IMR-90 (cell line): ENCODE measurements around the gene SLC35E4. TPM values are rescaled to one million over a fixed set of nuclear protein-coding genes. Genes with fewer than 3 reads are reported as not detected.
A peak's percentile ranks its signal among the peaks of the same experiment; 100 is the strongest.
"Not testable (repeated sequence)": the region's sequence is repeated elsewhere in the genome, so short reads cannot be mapped to it uniquely, and the experiment has no call there.

Experiments used
- ATAC-seq: fragments of 200-7000 bp; cut with Tn5 transposase; 2 replicates; pipeline ENCODE4 v1.9.1; 2020; ENCODE audit warnings: low read depth, mild to moderate bottlenecking, moderate library complexity
- BruUV-seq: library from RNA; stranded (reverse); fragments of 400-500 nt; replicated peaks from 2 replicates; lab custom pipeline; 2021; lab: Mats Ljungman, UMichigan
- CTCF ChIA-PET: fragments of 300-600 bp; formaldehyde crosslinking; extraction: SDS; loops from one replicate; lab custom pipeline; 2021; ENCODE audit warnings: antibody characterized with exemption; lab: Yijun Ruan, JAX
- POLR2A ChIA-PET: fragments of 300-600 bp; sonication (Branson Sonifier 250); formaldehyde crosslinking; loops from one replicate; lab custom pipeline; 2022; ENCODE audit warnings: antibody characterized with exemption; ENCODE audit not compliant: unreplicated experiment; lab: Charles Lee
- DNase-seq: peaks from one replicate; pipeline ENCODE4 v3.0.0; 2013
- H2AFZ ChIP-seq: replicated peaks from 2 replicates; pipeline ENCODE3; 2013; ENCODE audit warnings: low read length, mild to moderate bottlenecking; ENCODE audit not compliant: poor library complexity
- H2AK5ac ChIP-seq: 2 replicates; pipeline ENCODE4 v1.6.1; 2013; ENCODE audit warnings: low read depth, low read length, inconsistent platforms
- H2AK9ac ChIP-seq: replicated peaks from 2 replicates; pipeline ENCODE3; 2013; ENCODE audit warnings: mild to moderate bottlenecking, low read depth, low read length, moderate library complexity; ENCODE audit not compliant: poor library complexity
- H2BK120ac ChIP-seq: 2 replicates; pipeline ENCODE4 v1.6.1; 2013; ENCODE audit warnings: low read depth, low read length, inconsistent platforms
- H2BK15ac ChIP-seq: 3 replicates; pipeline ENCODE4 v1.6.1; 2013; ENCODE audit warnings: low read depth, low read length, inconsistent platforms
- H2BK20ac ChIP-seq: 2 replicates; pipeline ENCODE4 v1.6.1; 2013; ENCODE audit warnings: low read depth, mild to moderate bottlenecking, inconsistent platforms, low read length, moderate library complexity
- H2BK5ac ChIP-seq: 2 replicates; pipeline ENCODE4 v1.6.1; 2013; ENCODE audit warnings: mild to moderate bottlenecking, low read depth, low read length, inconsistent platforms; ENCODE audit not compliant: poor library complexity, severe bottlenecking
- H3K14ac ChIP-seq: replicated peaks from 2 replicates; pipeline ENCODE4 v1.6.1; 2013; ENCODE audit warnings: low read depth, low read length, inconsistent platforms
- H3K18ac ChIP-seq: 2 replicates; pipeline ENCODE4 v1.6.1; 2013; ENCODE audit warnings: low read depth, low read length, control low read depth
- H3K23ac ChIP-seq: 2 replicates; pipeline ENCODE4 v1.6.1; 2013; ENCODE audit warnings: low read depth, low read length, inconsistent platforms
- H3K27ac ChIP-seq: 2 replicates; pipeline ENCODE4 v1.5.1; 2013; ENCODE audit warnings: mild to moderate bottlenecking, control low read depth, low read length; ENCODE audit not compliant: insufficient read depth
- H3K27me3 ChIP-seq: 2 replicates; pipeline ENCODE4 v1.6.1; 2013; ENCODE audit warnings: low read length; ENCODE audit not compliant: control insufficient read depth, insufficient read depth
- H3K36me3 ChIP-seq: 2 replicates; pipeline ENCODE4 v1.6.1; 2013; ENCODE audit warnings: low read length, mixed read lengths; ENCODE audit not compliant: control insufficient read depth, insufficient read depth
- H3K4ac ChIP-seq: 2 replicates; pipeline ENCODE4 v1.6.1; 2013; ENCODE audit warnings: low read depth, low read length, inconsistent platforms
- H3K4me1 ChIP-seq: 2 replicates; pipeline ENCODE4 v1.6.1; 2013; ENCODE audit warnings: low read length, mixed read lengths; ENCODE audit not compliant: control insufficient read depth, insufficient read depth
- H3K4me2 ChIP-seq: 2 replicates; pipeline ENCODE4 v1.6.1; 2013; ENCODE audit warnings: low read depth, mild to moderate bottlenecking, control low read depth, low read length, moderate library complexity
- H3K4me3 ChIP-seq: 2 replicates; pipeline ENCODE4 v1.5.1; 2013; ENCODE audit warnings: low read depth, mild to moderate bottlenecking, control low read depth, low read length, moderate library complexity; ENCODE audit not compliant: insufficient read depth
- H3K56ac ChIP-seq: 2 replicates; pipeline ENCODE4 v1.6.1; 2013; ENCODE audit warnings: low read length, inconsistent platforms; ENCODE audit not compliant: insufficient read depth; ENCODE audit errors: extremely low read depth
- H3K79me1 ChIP-seq, 2 experiments: 2 replicates each; pipeline ENCODE4 v1.6.1; 2013; ENCODE audit warnings: low read length in 2 of 2, inconsistent platforms in 1 of 2, low read depth in 1 of 2
- H3K9ac ChIP-seq: 2 replicates; pipeline ENCODE4 v1.6.1; 2013; ENCODE audit warnings: low read depth, low read length, control low read depth
- H3K9me1 ChIP-seq: 2 replicates; pipeline ENCODE4 v1.6.1; 2013; ENCODE audit warnings: low read length, inconsistent platforms; ENCODE audit not compliant: insufficient read depth
- H3K9me3 ChIP-seq: 2 replicates; pipeline ENCODE4 v1.6.1; 2013; ENCODE audit warnings: low read length; ENCODE audit not compliant: control insufficient read depth, insufficient read depth
- H4K20me1 ChIP-seq: 2 replicates; pipeline ENCODE4 v1.6.1; 2013; ENCODE audit warnings: low read length, inconsistent platforms; ENCODE audit not compliant: insufficient read depth
- H4K5ac ChIP-seq: 2 replicates; pipeline ENCODE4 v1.6.1; 2013; ENCODE audit warnings: mild to moderate bottlenecking, low read depth, low read length, control low read depth
- H4K8ac ChIP-seq, 2 experiments: 2 replicates each; pipeline ENCODE4 v1.6.1; 2013; ENCODE audit warnings: low read depth in 2 of 2, low read length in 2 of 2, control low read depth in 1 of 2, inconsistent platforms in 1 of 2
- H4K91ac ChIP-seq: 2 replicates; pipeline ENCODE4 v1.6.1; 2013; ENCODE audit warnings: low read depth, low read length, inconsistent platforms; ENCODE audit not compliant: insufficient read depth
- CEBPB ChIP-seq: IDR thresholded peaks from 2 replicates; pipeline ENCODE4 v1.6.1; 2012; ENCODE audit warnings: low read depth, low read length, improper control_type of control experiment
- ELK1 ChIP-seq: fragments of 150-350 bp; IDR thresholded peaks from 2 replicates; pipeline ENCODE4 v1.6.1; 2016; ENCODE audit warnings: low read depth, mild to moderate bottlenecking, low read length, moderate library complexity, borderline replicate concordance
- MAFK ChIP-seq: IDR thresholded peaks from 2 replicates; pipeline ENCODE4 v1.6.1; 2012; ENCODE audit warnings: low read depth, low read length, improper control_type of control experiment
- WGBS, 2 experiments: methylation state at CpG; one replicate each; pipeline versions ENCODE4 v1.1.5 to v1.1.7; 2013; ENCODE audit warnings: missing lambda C conversion rate in 2 of 2; ENCODE audit not compliant: insufficient read length in 1 of 2; ENCODE audit errors: extremely low coverage in 2 of 2; 5-methylcytosine and 5-hydroxymethylcytosine counted together
- dilution Hi-C: fragments of 300-500 bp; cut with HindIII; formaldehyde crosslinking; loops from one replicate; pipeline ENCODE4 v1.14.3; 2018; ENCODE audit warnings: low sequenced_read_pairs; ENCODE audit not compliant: unreplicated experiment
- in situ Hi-C: fragments of 300-500 bp; cut with MboI; formaldehyde crosslinking; loops from 3 replicates; pipeline ENCODE4 v1.14.3; 2019; ENCODE audit warnings: low sequenced_read_pairs, inconsistent platforms, mixed read lengths
- intact Hi-C: fragments of 100-400 bp; cut with micrococcal nuclease; formaldehyde crosslinking; loops from 2 replicates; pipeline ENCODE4 v1.10.0; 2022
- polyA plus RNA-seq, 3 experiments: library from polyadenylated mRNA; depleted of rRNA; stranded (reverse); fragments of >200 nt; gene quantifications; 2 replicates each; pipeline ENCODE4 v1.2.3, GENCODE V29; 2012; ENCODE audit warnings: low replicate concordance in 1 of 3
- total RNA-seq: library from RNA; depleted of rRNA; stranded (reverse); fragments of >200 nt; gene quantifications from 2 replicates; pipeline ENCODE4 v1.2.3, GENCODE V29; 2012

Gene SLC35E4
- total and polyA plus RNA-seq, 2 of the 4 experiments (the other 2 are of a cell fraction): 5.7 to 6.8 TPM

- TF ChIP-seq ELK1: no peak
- TF ChIP-seq MAFK: no peak
- peak; percentile 62 for TF ChIP-seq CEBPB
- H3K4me1 ChIP-seq: no peaks in the 10 kb centered on the region
- no peaks in the 10 kb centered on the region for H3K9me3 ChIP-seq
- no peak overlapping the region for H3K4ac ChIP-seq
- CTCF ChIA-PET: interaction anchor here (0.6 to 0.7 kb wide), 2 partner anchors 14 to 23 kb away, joined by 3 to 4 read pairs; no protein-coding TSS in a partner anchor
- intact Hi-C loops (no loop called here), dilution Hi-C loops (no loop called here), in situ Hi-C loops (loop anchor here (10.0 kb wide), 1 partner anchor 287 kb away; no protein-coding TSS in a partner anchor)
- ATAC-seq (no peak), DNase-seq (no peak)
- no peak overlapping the region for H3K4me2 ChIP-seq
- H3K18ac ChIP-seq: no peak overlapping the region
- no peak overlapping the region for H3K14ac ChIP-seq
- no peak overlapping the region for H2BK120ac ChIP-seq
- no CpG with 5 or more reads among the region's 6 CpGs for WGBS, 2 experiments
- no peaks in the 10 kb centered on the region for H3K36me3 ChIP-seq
- no peak overlapping the region for H2AK5ac ChIP-seq
- H3K4me3 ChIP-seq: no peak overlapping the region
- H3K27ac ChIP-seq: no peak overlapping the region
- POLR2A ChIA-PET: no interaction called here
- no peak overlapping the region for H4K8ac ChIP-seq
- H2BK5ac ChIP-seq: no peak overlapping the region
- no peak overlapping the region for H2BK15ac ChIP-seq
- no peak overlapping the region for H4K91ac ChIP-seq
- no peak overlapping the region for H3K9ac ChIP-seq
- H3K23ac ChIP-seq: no peak overlapping the region
- BruUV-seq: no TSS peak
- no peak overlapping the region for H2AFZ ChIP-seq
- H4K5ac ChIP-seq: no peak overlapping the region
- no peaks in the 10 kb centered on the region for H4K20me1 ChIP-seq
- no peak overlapping the region for H2AK9ac ChIP-seq
- H3K27me3 ChIP-seq: no peaks in the 10 kb centered on the region
- no peaks in the 10 kb centered on the region for H3K9me1 ChIP-seq
- H3K56ac ChIP-seq: no peak overlapping the region
- no peaks in the 10 kb centered on the region for H3K79me1 ChIP-seq
- H2BK20ac ChIP-seq: no peak overlapping the region
Measured at GRCh38 chr22:30617819-30618218, 17.8 kb upstream of the SLC35E4 start.

GRCh38 chr22:30619909-30620308 is 15.7 kb upstream of the SLC35E4 start:
- H3K18ac ChIP-seq, H4K8ac ChIP-seq, H2AK9ac ChIP-seq, H3K79me1 ChIP-seq, H3K9me1 ChIP-seq, dilution Hi-C loops, H2AK5ac ChIP-seq, H3K14ac ChIP-seq, ATAC-seq, H3K56ac ChIP-seq, DNase-seq, H3K9ac ChIP-seq, intact Hi-C loops, H3K4me2 ChIP-seq, H4K91ac ChIP-seq, H3K27ac ChIP-seq, H3K23ac ChIP-seq, H2BK20ac ChIP-seq, H3K9me3 ChIP-seq, H2BK15ac ChIP-seq, H2BK120ac ChIP-seq, H3K4me3 ChIP-seq, H3K4ac ChIP-seq, BruUV-seq, H4K5ac ChIP-seq, H2AFZ ChIP-seq, H4K20me1 ChIP-seq, H2BK5ac ChIP-seq, H3K4me1 ChIP-seq, H3K36me3 ChIP-seq, H3K27me3 ChIP-seq: not testable (repeated sequence)
- ChIA-PET POLR2A (interaction anchor here (0.5 kb wide), 1 partner anchor 196 kb away, joined by 3 read pairs; no protein-coding TSS in a partner anchor), CTCF (interaction anchor here (0.6 kb wide), 1 partner anchor 8 kb away, joined by 5 read pairs; no protein-coding TSS in a partner anchor)
- whole genome bisulfite sequencing, 2 experiments: 100% methylated on average over 1 of the region's 6 CpGs; no CpG with 5 or more reads in 1 of the 2 experiments
- in situ Hi-C loops: loop anchor here (10.0 kb wide), 1 partner anchor 285 kb away; no protein-coding TSS in a partner anchor
